GM12872 (cell line): ENCODE results near the gene NLGN1.

ENCODE experiments used
- TF ChIP-seq, protein P1 (sequence below): IDR thresholded peaks from 3 replicates; pipeline ENCODE4 v1.5.1; 2011; ENCODE audit warnings: low read depth, mild to moderate bottlenecking, low read length, moderate library complexity; ENCODE audit not compliant: insufficient read depth

NLGN1 gene

DNA sequence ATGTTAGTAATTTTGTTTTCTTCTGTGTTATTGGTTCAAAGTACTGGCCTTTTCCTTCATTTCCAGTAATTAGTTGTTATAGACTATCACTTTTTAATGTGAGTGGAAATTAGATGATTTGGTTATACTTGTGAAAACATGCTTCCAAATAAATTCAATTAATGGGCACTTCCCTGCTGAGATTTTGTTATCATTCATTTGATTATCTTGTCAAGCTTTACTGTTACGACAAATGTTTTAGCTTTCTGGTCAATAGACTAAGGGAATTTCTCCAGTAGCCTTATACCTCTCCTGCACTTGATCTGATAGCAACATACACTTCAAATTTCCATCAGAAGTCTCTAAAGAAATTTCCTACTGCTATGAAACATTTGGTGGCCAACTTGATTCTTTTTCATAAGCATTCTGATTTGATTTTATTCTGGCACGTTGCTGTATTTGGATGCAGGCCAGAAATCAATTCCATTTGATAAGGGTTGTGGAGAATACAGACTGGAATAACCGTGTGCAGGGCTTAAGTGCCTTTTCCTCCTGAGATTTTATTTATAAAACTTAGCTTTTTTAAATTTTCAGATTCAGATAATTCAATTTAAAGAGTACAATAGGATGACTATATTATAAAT is 887.8 kb downstream of the NLGN1 start:
- TF ChIP-seq, protein P1, sequence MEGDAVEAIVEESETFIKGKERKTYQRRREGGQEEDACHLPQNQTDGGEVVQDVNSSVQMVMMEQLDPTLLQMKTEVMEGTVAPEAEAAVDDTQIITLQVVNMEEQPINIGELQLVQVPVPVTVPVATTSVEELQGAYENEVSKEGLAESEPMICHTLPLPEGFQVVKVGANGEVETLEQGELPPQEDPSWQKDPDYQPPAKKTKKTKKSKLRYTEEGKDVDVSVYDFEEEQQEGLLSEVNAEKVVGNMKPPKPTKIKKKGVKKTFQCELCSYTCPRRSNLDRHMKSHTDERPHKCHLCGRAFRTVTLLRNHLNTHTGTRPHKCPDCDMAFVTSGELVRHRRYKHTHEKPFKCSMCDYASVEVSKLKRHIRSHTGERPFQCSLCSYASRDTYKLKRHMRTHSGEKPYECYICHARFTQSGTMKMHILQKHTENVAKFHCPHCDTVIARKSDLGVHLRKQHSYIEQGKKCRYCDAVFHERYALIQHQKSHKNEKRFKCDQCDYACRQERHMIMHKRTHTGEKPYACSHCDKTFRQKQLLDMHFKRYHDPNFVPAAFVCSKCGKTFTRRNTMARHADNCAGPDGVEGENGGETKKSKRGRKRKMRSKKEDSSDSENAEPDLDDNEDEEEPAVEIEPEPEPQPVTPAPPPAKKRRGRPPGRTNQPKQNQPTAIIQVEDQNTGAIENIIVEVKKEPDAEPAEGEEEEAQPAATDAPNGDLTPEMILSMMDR, result no peak

DNA sequence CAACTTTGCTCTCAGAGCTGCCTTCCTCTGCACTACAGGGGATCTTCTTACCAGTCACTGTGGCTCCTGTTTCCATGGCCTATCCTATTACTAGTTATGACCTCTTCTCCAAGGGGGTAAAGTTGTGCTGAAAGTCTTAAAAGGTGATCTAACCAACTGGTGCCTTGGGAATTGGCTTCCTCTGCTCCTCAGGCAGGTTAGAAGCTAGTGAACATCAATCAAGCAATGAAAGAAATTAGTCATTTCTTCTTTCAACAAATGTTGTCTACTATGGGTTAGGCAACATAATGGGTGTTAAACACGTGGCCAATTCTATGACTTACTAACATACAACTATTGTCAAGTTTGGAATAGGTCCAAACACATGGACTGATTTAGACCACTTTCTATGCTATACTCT is 890.2 kb downstream of the NLGN1 start:
- TF ChIP-seq, protein P1, result no peak

DNA sequence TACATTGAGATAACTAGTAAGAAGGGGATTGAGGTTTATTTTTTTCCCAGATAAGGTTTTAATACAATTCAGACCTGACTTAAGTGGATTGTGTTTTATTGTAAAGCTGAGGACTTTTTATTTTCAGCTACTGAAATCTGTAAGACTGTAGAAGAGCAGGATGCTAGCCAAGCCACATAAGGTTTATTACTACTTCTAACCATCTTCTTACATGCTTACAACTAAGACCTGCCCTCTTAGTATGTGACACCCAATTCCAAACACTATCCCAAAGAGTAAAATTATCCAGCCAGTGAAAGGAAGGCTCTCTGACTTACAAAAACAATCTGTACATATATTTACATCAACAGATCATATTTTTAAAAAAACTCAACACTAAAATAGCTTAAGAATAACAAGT is 897.1 kb downstream of the NLGN1 start:
- TF ChIP-seq, protein P1, result no peak

DNA sequence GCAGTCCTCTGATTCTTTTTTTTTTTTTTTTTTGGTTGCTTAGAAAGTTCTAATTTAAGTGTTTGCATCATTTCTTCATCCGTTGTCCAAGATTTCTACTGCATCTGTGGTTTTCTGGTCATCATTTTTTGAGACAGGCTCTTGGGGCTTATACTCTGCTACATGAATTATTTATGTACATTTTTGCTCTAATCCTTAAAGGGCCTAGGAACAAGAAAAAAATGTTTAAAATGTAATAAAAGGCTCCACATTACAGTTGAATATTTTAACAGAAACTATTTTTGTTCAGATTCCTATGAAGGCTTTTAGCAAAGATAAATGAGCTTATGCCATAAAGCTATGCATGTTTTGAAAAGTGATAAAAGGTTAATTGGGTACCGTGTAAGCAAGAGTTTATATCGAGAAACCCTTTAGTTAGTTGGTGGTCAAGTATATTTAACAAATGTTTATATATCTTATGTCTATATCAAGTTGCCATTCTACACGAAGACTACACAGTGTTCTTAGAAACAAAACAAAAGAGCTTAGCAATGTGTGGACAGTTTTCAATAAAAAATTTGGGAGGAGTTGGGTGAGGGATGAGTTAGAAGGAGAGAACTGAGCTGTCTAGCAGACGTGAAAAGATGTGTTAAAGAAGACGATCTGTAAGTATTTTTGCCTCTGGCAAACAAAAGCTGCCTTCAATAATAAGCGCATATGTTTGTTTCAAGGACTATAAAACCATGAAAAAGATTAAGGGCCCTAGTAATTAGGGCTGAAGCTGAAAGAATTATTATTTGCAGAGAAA is 898.0 kb downstream of the NLGN1 start:
- TF ChIP-seq, protein P1, result no peak

DNA sequence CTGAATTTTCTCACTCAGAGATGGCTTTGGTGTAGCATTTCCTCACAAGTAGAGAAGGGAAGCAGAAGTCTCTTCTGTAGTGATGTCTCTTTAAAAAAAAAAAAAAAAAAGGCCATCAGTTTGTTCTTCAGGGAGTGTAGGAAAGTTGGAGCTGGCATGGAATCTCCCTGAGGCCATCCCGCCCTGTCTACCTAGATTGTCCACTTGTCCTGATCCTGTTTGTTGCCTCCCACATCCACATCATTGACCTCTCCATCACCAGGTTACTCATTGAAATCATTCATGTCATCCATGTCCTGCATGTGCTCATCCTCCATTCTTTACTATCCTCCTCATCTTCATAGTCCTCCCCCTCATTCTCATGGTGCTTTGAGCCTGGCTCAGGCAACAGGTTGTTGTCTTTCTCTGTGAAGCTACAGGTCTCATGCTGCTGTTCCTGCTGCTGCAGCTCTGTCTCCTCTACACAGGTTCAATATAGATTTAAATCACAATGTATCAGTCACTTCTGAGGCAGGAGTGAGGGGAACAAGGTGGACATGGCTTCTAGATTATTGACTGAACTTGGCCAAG is 905.3 kb downstream of the NLGN1 start:
- TF ChIP-seq, protein P1, result no peak

DNA sequence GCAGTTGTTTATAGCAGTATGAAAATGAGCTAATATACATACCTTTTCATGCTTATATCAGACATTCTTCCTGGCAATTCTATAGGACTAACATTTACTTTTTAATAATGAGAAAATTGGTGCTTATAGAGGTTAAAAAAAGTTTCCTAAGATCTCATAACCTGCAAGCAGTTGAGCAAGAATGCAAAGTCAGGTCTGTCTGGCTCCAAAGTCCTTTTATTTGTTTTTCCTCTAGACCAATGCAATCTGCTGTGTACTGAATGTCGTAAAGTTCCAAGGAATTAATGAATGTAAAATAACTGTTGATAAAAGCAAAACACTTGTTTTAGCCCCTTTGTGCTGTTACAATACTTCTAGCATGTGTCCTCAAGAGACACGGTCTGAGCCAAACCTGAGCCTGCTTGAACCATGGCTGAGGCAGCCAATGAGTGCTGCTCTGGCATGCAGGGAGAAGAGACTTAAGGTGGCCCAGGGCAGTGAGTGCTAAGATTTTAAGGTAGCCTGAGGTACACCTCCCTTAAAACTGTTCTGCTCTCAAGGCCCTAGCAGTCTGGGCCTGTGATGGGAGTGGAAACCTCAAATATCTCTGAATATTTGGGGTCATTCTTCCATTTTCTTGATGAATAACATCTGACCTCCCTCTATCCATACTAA is 906.5 kb downstream of the NLGN1 start:
- TF ChIP-seq, protein P1, result no peak

DNA sequence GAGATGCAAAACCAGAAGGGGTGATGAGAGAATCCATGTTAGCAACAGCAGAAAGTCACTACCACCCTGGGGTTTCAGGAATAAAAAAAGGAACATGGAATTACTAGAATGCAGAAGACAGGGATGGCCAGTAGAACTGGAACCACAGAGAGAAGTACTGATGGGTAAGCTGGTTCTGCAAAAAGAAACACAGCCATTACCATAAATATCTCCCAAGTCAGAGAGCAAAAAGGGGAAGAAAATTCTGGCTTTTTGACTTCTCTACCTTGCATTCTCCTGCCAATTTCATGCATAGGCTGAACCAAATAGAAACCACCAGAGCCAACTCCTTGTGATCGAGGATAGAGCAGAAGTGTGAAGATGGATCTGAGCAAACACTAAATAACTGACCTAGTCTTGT is 911.2 kb downstream of the NLGN1 start:
- TF ChIP-seq, protein P1, result no peak
